GM12878 (cell line): ENCODE measurements around the gene SPINT1. TPM values are rescaled to one million over a fixed set of nuclear protein-coding genes. Genes with fewer than 3 reads are reported as not detected.

ENCODE experiments used
- CBX3 ChIP-seq: fragments of 200-600 bp; sonication (generic); IDR thresholded peaks from 2 replicates; pipeline ENCODE4 v1.6.1; 2016; ENCODE audit warnings: low read depth, borderline replicate concordance
- CHD2 ChIP-seq: IDR thresholded peaks from 2 replicates; pipeline ENCODE4 v1.6.1; 2011; ENCODE audit warnings: low read depth, low read length, improper control_type of control experiment, borderline replicate concordance
- E2F8 ChIP-seq: fragments of 450-650 bp; IDR thresholded peaks from 2 replicates; pipeline ENCODE4 v1.6.1; 2018; ENCODE audit warnings: mild to moderate bottlenecking, low read depth, moderate library complexity; ENCODE audit not compliant: partially characterized antibody
- FOXM1 ChIP-seq: IDR thresholded peaks from 2 replicates; pipeline ENCODE4 v1.6.1; 2012; ENCODE audit warnings: low read depth, mild to moderate bottlenecking, inconsistent platforms, low read length, moderate library complexity
- JUND ChIP-seq: IDR thresholded peaks from 2 replicates; pipeline ENCODE4 v1.6.1; 2012; ENCODE audit warnings: low read depth, mild to moderate bottlenecking, low read length, improper control_type of control experiment, moderate library complexity
- MEF2B ChIP-seq: fragments of 450-650 bp; IDR thresholded peaks from 2 replicates; pipeline ENCODE4 v1.6.1; 2018; ENCODE audit warnings: mild to moderate bottlenecking, moderate library complexity; ENCODE audit not compliant: partially characterized antibody, poor library complexity, severe bottlenecking
- MLLT1 ChIP-seq: fragments of 450-650 bp; IDR thresholded peaks from 2 replicates; pipeline ENCODE4 v1.6.1; 2016; ENCODE audit warnings: mild to moderate bottlenecking
- MTA2 ChIP-seq: fragments of 450-650 bp; IDR thresholded peaks from 2 replicates; pipeline ENCODE4 v1.6.1; 2016; ENCODE audit warnings: low read depth, mild to moderate bottlenecking, moderate library complexity
- NFYB ChIP-seq: IDR thresholded peaks from 2 replicates; pipeline ENCODE4 v1.6.1; 2011; ENCODE audit warnings: low read depth, mild to moderate bottlenecking, low read length, improper control_type of control experiment, moderate library complexity; ENCODE audit not compliant: insufficient read depth
- NR2F1 ChIP-seq: fragments of 450-650 bp; conservative IDR thresholded peaks from 2 replicates; pipeline ENCODE4 v1.6.1; 2017; ENCODE audit warnings: mild to moderate bottlenecking
- RAD21 ChIP-seq: IDR thresholded peaks from 2 replicates; pipeline ENCODE4 v1.6.1; 2011; ENCODE audit warnings: mild to moderate bottlenecking, low read depth, low read length, moderate library complexity; ENCODE audit not compliant: insufficient read depth
- TAF1 ChIP-seq: IDR thresholded peaks from 2 replicates; pipeline ENCODE4 v1.6.1; 2011; ENCODE audit warnings: mild to moderate bottlenecking, low read depth, low read length, borderline replicate concordance
- ZBTB33 ChIP-seq: fragments of 450-650 bp; IDR thresholded peaks from 2 replicates; pipeline ENCODE4 v1.6.1; 2017; ENCODE audit warnings: mild to moderate bottlenecking
- ZNF687 ChIP-seq: fragments of 450-650 bp; IDR thresholded peaks from 2 replicates; pipeline ENCODE4 v1.6.1; 2017; ENCODE audit warnings: mild to moderate bottlenecking, moderate library complexity
- polyA plus RNA-seq, 11 experiments: library from polyadenylated mRNA; depleted of rRNA in 4 of 11; unstranded in 6 of 11; stranded (reverse) in 5 of 11; fragments of >200 nt; fragmentation: Nextera tagmentation in 4 of 11; fragmentation: Illumina TruSeq in 1 of 11; extraction: Ambion mirVana in 4 of 11; extraction: Trizol in 1 of 11; gene quantifications; 1 replicate in 1 of 11; 2 replicates in 10 of 11; pipeline versions ENCODE4 v1.2.1 to v1.2.3, GENCODE V29; 2011 to 2016; ENCODE audit warnings: inconsistent platforms in 2 of 11, missing spikeins in 2 of 11, low read depth in 1 of 11
- total RNA-seq, 4 experiments: library from RNA; depleted of rRNA in 3 of 4; stranded (reverse); fragments of >200 nt in 3 of 4; fragmentation: Illumina TruSeq in 1 of 4; extraction: Trizol in 1 of 4; gene quantifications; 2 replicates each; pipeline versions ENCODE4 v1.2.1 to v1.2.3, GENCODE V29; 2013 to 2021

SPINT1 gene
- total and polyA plus RNA-seq, 10 of the 15 experiments (the other 5 are each of a cell fraction or from before 2014, with no cell fraction given), result 3.5 to 28.6 (median 10.2) TPM

GRCh38 chr15:40891810-40892446 lies 48.1 kb downstream of the SPINT1 start (continued):
- TF ChIP-seq NFYB (no peak), E2F8 (no peak), JUND (no peak), ZBTB33 (no peak), CHD2 (0 out of 2 replicates have a peak, but pooled peaks have one; percentile 34), MLLT1 (0 out of 2 replicates have a peak, but pooled peaks have one; percentile 4), CBX3 (no peak), FOXM1 (no peak), MTA2 (0 out of 2 replicates have a peak, but pooled peaks have one; percentile 8), ZNF687 (peak; percentile 46; the same call in 1 of the 2 replicates), RAD21 (peak; percentile 94), MEF2B (peak; percentile 45), NR2F1 (no peak), TAF1 (no peak)
